GM21529 (cell line): ENCODE results near the gene NKTR.

ENCODE experiments used
- ATAC-seq: cut with Tn5 transposase; IDR thresholded peaks from one replicate; pipeline ENCODE4 v1.9.1; 2021; ENCODE audit not compliant: unreplicated experiment

The NKTR gene

DNA sequence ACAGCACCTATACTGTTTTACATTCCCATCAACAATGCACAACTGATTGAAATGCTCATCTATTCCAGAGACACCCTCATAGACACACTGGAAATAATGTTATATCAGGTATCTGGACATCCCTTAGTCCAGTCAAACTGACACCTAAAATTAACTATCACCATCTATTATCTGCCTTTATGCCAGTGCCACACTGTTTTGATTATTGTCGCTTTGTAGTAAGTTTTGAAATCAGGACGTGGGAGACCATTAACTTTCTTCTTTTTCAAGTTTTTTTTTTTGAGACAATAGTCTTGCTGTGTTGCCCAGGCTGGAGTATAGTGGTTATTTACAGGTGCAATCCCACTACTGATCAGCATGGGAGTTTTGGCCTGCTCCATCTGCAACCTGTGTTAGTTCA is 75.4 kb downstream of the NKTR start:
- ATAC-seq: no peak

DNA sequence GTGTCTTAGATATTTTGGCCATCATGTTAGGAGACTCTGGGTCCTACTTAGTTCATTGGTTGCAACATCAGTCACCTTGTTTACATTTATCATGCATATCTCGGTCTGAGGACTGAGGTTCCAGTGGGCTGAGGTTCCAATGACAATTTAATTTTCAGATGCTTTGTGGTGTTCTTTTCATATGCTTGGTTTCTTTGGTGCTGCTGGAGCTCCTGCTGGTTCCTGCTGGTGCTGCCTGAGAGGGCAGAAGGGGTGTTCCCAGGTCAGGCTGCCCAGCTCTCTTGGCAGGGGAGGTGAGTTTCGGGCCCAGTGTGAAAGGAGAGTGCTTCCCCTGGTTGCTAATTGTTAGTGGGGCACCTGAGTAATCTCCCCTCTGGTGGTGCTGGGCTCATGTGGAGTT is 78.0 kb downstream of the NKTR start:
- ATAC-seq: no peak

DNA sequence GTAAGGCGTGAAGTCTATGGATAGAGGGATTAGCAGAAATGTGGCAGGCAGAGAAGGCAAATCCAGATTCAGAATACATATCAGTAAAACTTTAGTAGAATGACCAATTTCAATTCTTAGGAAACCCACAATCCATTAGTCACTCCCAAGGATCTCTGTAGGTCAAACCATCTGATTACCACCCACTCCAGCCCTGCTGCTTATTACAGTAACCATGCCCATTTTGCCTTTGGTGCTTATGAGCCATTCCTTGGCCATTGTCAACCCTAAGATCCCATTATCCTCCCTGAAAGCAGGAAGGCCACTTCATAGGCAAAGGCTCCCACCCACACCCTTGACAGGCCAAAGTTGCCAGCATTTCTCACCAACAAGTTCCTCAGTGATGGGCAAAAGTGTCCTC is 79.8 kb downstream of the NKTR start:
- ATAC-seq: no peak

DNA sequence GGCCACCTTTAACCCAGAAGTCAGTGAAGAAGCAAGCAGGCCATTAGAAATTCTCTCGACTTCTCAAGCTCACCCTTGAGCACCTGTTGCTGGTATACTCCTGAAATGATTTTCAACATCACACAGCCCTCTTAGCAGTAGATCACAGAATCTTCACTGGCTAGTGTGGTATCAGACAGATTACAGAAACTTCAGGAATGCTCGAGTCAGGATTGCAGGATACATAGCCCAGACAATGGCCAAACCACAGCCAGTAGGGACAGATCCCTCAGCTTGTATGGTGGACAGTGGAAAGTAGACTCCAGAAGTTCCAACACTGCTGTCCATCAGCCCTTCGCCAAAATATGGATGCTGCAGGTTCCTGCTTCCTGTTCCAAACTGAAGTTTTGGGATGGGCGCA is 80.3 kb downstream of the NKTR start:
- no peak for ATAC-seq

DNA sequence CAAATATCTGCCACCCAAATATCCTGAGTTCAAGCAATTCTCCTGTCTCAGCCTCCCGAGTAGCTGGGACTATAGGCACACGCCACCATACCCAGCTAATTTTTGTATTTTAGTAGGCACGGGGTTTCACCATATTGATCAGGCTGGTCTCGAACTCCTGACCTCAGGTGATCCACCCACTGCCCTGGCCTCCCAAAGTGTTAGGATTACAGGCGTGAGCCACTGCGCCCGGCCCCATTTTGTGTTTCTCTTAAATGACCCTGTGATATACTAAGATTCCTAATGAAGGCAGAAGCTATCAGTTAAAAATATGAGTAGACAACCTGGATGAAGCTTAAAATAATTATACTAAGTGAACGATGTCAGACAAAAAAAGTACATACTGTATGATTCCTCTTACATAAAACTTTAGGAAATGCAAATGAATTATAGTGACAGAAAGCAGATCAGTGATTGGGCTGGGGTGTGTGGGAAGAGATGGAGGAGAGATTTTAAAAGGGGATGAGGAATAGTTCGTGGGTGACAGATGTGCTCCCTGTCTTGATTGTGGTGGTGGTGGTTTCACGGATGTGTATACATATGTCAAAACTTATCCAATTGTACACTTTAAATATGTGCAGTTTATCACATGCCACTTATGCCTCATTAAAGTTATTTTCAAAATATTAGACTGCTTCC is 81.0 kb downstream of the NKTR start:
- no peak for ATAC-seq

DNA sequence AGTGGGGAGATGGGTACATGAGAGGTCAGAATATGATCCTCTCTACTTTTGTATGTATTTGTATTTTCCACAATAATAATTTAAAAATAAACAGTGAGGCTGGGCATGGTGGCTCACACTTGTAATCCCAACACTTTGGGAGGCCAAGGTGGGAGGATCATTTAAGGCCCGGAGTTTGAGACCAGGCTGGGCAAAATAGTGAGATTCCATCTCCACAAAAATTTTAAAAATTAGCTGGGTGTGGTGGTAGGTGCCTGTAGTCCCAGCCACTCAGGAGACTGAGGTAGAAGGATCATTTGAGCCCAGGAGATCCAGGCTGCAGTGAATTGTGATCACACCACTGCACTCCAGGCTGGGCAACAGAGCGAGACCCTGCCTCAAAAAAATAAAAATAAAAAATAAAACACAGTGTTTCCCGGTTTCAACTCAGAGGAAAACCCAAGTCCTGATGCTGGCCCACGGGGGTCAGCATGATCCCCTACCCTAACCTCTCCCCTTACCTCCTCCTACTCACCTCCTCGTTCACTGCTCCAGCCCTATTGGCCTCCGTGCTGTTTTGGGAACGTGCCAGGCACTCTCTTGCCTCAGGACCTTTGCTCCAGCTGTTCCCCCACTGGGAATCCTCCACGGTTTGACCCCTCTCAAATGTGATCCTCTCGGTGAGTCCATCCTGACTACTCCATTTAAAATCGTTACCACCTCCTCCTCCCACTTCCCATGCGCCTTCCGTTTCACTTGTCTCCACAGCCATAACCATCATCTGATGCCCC is 82.0 kb downstream of the NKTR start:
- no peak for ATAC-seq

DNA sequence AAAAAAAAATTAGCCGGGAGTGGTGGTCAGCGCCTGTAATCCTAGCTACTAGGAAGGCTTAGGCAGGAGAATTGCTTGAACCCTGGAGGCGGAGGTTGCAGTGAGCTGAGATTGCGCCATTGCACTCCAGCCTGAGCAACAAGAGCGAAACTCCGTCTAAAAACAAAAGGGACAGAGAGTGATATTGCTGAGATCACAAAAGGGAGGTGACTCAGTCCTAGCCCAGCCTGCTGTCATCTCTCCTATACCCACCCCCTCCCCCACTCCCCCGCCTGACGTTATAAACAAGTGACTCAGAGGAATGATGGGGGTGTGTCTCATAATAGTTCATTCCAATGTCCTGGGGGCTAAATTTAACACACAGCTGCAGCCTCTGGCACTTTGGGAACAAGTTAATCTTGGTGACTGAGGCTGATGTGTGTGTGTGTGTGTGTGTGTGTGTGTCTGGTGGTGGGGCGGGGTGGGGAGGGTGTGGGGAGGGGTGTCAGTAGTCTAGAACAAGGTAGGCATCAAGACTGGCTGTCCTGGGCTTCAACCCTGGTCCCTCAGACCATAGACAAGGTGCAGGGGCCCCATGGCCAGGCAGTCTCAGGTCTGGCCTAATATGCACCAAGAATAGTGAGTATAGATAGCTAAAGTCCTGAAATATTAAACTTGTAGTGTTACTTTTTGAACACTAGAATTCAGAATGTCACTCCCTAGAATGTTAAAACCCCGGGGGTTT is 83.6 kb downstream of the NKTR start:
- no peak for ATAC-seq

DNA sequence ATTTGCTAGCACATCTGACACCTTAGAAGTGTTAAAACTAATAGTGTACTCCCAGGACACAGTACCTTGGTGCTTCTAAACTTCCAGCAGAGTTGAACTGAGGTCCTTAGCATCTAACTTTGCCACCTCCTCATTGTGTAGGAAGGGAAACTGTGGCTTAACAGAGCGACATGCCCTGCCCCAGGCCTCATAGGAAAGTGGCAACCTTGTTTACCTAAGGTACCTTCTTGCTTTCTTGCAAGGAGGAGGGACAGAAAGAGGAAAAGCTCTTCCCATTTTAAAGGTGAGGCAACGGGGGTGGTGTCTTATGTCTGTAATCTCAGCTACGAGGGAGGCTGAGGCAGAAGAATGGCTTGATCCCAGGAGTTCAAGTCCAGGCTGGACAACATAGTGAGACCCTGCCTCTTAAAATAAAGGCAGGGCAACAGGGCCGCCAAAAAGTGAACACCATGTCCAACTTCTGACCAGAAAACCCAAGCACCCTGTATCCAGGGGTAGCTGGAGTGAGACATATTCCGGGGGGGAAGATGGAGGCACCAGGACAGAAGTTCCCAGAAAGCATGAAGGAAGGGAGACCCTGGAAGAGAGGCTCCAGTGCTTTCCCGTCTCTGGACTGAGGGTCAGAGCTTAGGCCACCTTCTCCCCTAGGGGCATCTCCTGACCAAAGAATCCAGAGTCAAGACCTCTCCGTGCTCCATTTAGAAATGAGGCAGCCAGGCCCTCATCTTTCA is 84.3 kb downstream of the NKTR start:
- ATAC-seq: no peak

DNA sequence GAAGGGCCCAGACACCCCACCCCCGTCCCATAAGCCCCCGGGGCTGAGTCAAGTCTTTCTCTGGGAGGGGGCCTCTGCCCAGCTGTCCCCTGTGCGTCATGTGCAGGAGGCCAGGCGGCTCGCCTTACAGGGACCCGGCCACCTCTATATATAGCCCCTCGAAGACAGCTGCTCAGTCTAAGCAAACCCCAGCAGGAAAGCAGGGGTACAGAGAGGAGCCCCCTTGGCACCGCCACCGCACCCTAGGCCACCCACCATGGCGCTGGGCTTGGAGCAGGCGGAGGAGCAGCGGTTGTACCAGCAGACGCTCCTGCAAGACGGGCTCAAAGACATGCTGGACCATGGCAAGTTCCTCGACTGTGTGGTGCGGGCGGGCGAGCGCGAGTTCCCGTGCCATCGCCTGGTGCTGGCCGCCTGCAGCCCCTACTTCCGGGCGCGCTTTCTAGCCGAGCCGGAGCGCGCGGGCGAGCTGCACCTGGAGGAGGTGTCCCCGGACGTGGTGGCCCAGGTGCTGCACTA is 84.9 kb downstream of the NKTR start, which contains the start of gene KLHL40:
Gene KLHL40, plus strand, starts transcription at position 175 of the 519 bp plus-strand sequence. Its CDS starts 82 bp downstream, at position 257.
- ATAC-seq: no peak

DNA sequence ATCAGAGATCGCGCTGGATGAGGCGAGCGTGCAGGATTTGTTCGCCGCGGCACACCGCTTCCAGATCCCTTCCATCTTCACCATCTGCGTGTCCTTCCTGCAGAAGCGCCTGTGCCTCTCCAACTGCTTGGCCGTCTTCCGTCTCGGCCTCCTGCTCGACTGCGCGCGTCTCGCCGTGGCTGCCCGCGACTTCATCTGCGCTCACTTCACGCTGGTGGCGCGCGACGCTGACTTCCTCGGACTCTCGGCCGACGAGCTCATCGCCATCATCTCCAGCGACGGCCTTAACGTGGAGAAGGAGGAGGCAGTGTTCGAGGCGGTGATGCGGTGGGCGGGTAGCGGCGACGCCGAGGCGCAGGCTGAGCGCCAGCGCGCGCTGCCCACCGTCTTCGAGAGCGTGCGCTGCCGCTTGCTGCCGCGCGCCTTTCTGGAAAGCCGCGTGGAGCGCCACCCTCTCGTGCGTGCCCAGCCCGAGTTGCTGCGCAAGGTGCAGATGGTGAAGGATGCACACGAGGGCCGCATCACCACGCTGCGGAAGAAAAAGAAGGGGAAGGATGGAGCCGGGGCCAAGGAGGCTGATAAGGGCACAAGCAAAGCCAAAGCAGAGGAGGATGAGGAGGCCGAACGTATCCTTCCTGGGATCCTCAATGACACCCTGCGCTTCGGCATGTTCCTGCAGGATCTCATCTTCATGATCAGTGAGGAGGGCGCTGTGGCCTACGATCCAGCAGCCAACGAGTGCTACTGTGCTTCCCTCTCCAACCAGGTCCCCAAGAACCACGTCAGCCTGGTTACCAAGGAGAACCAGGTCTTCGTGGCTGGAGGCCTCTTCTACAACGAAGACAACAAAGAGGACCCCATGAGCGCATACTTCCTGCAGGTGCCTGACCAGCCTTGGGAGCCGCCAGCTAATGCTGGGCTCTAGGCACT is 85.7 kb downstream of the NKTR start:
- no peak for ATAC-seq

DNA sequence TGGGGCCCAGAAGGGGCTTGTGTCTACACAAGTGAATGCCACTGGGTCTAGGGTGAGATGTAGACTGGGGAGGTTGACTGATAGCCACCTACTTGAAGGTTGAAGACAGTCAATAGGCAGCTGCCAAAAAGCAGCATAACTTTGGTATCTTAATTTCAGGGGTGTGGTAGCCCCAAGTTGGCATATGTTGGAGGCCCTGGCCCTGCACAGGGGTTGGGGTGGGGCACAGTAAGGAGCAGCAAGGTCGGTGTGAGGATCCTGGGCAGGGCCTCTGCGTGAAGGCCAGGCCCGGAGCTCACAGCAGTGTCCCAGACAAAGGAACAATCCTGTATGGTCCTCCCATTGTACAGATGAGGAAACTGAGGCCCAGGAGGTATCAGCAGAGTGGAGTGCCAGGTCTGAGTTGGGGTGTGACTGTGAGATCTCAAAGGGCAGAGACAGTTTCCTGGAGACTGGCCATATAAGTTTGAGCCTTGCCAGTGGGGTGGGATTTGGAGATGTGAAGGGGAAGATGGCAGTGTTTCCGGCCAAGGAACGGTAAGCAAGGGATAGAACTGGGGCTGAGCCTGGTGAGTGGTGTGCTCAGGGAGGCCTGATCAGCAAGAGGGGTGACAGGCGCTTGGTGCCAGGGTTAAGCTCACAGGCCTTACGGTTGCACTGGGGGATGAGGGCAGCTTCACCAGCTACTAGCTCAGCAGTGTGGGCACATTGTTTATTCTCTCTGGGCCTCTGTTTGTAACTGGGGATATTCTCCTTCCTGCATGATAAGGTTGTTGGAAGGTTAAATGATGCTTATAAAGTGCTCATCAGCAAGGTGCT is 86.6 kb downstream of the NKTR start:
- no peak for ATAC-seq

DNA sequence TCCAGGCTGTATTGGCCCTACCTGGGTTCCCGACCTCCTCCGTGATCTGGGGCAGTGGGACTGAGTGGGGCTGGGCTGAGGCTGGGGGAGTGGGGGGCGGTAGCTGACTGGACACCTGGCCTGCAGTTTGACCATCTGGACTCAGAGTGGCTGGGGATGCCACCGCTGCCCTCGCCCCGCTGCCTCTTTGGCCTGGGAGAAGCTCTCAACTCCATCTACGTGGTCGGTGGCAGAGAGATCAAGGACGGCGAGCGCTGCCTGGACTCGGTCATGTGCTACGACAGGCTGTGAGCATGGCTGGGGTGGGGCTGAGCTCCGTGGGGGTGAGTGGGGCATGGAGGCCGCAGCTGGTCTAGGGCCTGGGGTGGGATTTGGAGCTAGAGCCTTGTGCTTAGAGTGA is 87.5 kb downstream of the NKTR start:
- ATAC-seq: no peak

DNA sequence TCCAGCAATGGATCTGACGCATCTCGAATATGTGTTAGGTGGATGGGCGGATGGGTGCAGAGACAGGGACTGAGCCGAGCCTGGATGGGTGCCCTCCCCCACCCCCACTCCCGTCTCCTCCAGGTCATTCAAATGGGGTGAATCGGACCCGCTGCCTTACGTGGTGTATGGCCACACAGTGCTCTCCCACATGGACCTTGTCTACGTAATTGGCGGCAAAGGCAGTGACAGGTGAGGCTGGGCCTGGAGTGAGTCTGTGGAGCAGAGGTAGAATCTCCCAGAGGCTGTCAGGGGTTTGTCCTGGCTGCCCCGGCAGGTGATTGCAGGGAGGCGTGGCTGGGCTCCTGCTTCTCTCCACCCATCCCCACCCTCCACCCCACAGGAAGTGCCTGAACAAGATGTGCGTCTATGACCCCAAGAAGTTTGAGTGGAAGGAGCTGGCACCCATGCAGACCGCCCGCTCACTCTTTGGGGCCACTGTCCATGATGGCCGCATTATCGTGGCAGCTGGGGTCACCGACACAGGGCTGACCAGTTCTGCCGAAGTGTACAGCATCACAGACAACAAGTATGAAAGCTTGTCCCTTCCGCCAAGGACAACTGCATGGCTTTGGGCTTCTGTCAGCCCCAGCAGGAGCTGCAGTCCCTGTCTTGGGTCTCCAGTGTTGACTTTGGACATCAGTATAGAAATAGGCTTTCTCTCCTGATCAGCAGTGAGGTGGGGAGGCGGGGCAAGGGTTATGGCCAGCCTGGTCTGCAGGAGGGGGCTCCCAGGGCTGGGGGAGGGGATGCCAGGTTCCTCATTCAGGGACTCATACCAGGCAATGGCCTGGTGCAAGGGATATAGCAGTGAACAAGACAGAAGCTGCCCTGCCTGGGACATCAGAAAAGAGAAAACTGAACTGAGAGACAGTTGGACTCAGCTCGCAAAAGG is 88.3 kb downstream of the NKTR start:
- ATAC-seq: no peak

DNA sequence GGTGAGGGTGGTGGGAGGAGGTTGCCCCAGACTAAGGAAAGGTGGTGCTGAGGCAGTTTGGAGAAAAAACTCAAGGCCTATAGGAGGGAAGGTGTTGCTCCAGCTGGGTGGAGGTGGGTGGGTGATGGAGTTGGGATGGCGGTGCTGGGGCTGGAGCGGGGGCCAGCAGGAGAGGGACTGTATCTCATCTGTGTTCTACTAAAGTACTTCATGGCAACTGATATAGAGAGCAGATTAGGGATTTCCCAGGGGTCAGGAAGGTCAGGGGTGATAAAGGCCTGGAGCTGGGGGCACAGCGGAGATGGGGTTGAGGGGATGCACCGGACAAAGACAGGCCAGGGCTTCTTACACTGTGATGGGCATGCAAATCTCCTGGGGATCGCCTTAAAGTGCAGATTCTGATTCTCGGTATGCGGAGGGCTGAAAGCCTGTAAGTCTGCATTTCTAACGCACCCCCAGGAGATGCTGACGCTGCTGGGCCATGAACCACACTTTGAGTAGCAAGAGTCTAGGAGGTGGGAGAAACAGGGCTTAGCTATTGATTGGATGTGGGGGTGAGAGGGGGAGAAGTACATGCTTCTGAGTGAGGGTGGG is 89.0 kb downstream of the NKTR start:
- no peak for ATAC-seq

DNA sequence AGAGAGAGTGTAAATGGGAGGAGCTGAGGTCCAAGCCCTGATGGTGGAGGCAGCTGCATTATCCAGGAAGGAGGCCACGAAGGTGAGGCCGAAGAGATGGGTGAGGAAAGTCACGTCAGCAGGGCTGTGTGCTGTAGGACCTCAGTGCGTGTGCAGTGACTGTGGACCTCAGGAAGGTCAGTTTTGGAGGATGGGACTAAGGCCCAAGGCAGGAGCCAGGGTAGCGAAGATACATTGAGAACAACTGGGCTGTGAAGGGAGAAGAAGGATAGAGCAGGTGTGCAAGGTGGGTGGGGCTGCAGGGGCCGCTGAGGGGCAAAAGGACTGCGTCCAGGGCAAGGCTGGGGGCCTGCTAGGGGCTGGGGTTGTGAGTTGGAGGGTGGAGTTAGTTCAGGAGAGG is 89.7 kb downstream of the NKTR start:
- ATAC-seq: no peak

DNA sequence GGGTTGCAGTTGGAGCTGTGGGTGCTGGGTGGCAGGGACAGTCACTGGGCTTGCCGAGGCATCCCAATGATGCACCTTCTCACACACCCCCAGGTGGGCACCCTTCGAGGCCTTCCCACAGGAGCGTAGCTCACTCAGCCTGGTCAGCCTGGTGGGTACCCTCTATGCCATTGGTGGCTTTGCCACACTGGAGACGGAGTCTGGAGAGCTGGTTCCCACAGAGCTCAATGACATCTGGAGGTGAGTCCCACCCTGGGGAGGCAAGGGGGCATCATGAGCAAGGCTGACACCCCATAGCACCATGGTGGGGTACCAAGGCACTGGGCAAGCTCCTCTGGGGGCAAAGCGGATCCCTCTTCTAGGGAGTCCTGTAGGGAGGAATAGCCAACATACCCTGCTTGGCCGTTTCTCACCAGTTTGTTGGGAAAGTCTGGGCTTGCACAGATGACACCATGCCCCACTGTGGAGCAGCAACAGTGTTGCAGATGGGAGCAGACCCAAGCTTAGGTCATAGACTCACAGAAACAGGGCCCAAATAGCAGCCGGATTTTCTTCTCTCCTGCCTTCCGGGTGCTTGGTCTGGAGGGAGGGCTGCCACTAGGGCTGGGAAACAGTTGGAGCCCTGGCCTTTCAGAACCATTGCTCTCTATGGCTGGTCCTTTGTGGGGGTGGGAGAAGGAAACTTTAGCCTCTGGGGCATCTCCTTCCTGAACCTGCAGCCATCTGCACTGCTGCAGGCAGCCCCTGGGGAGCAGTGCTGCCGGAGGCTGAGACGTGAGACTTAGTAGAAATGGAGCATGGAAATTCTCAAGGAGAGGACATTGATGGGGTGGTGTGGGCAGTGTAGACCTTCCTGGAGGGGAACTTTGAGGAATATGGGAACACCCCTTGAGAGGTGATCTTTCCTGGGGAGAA is 90.5 kb downstream of the NKTR start:
- ATAC-seq: no peak
